ENCODE data around the gene ADTRP. TPM values are rescaled to one million over a fixed set of nuclear protein-coding genes. Genes with fewer than 3 reads are reported as not detected.
A peak's percentile ranks its signal among the peaks of the same experiment; 100 is the strongest.

Gene ADTRP
- total RNA-seq, 1 donor from 2014 or later, result 0.85 TPM

GRCh38 chr6:11772109-11772825 is 6.3 kb downstream of the ADTRP start:
- peak; percentile 70 for DNase-seq

GRCh38 chr6:11771473-11772048 is 7.0 kb downstream of the ADTRP start:
- no peak for DNase-seq

DNA sequence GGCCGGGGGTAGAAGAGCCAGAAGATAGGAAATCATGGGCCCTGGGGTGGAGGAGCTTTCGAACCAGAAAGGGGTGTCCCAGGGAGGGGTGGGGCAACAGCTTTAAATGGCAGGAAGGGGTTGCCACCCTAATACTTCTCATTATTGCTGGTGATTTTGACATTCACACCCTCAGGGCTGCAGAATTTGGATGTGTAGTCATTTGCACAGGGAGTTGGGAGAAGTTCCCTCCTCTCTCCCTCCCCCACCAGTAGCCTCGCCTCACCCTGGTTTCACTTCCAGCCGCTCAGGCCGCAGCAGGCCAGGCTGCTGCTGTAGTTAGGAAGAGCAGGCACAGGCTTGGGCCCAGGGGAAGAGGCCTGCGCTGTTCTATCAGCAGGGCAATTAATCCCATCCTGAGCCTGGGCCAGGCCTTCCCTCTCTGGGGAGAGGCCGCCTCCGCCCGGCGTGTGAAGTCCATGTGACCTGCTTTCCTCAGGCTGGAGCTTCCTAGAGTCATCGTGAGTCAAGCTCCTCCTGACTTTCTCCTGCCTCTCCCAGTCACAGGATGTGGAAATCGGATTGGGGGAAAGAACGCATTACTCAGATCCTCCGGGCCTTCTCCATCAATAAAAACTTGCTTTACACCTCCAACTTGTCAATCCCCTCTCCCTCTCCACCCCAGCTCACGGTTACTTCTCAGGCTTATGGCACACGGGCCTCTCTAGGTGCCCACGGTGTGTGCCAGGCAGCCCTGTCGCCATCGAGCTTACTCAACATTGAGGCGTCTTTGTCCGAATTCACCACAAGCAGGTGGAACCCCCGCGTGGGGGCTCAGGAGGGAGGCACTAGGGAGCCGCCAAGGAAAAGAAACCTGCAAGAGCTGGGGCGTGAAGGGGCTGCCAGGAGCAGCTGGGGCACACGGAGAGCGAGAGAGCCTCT is 7.8 kb downstream of the ADTRP start:
- peak; percentile 99 for DNase-seq

- peak; percentile 25 for DNase-seq
These were observed 8.6 kb downstream of the ADTRP start for GRCh38 chr6:11769811-11770545.

GRCh38 chr6:11769244-11769643 is 9.4 kb downstream of the ADTRP start:
- peak; percentile 51 for DNase-seq

DNA sequence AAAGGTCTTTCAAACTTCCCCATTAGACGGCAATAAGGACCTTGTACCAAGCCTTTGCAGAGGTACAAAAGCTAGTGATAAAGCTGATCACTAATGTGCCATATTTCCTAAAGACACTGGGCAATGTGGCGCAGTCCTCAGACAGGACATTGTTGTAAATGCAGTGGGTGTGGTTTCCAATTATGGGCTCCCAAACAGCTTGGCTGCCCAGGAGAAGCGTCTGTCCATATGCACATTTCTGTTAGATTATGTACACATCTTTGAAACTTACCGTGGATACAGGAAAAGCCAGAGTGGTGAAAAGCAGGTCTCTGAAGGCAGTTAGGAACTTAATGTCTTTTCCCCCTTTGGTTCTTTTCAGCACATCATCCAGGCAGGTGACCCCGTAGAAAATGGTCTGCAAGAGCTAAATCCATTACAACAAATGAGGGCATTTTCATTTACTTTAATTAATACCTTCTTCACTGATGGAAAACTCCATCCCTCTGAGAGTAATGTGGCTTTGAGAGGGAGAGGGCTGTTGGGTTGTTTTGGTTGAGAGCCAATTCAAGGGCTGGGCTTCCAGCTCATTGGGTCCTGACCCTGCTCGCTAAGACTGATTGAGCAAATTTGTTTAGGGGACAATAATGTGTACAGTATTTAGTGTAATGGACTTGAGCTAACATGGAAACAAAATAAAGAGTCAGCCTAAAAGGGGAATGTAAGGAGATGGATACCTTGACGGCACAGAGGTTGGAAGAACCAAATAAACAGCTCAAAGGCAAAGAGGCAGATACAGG is 10.4 kb downstream of the ADTRP start:
- no peak for DNase-seq

DNA sequence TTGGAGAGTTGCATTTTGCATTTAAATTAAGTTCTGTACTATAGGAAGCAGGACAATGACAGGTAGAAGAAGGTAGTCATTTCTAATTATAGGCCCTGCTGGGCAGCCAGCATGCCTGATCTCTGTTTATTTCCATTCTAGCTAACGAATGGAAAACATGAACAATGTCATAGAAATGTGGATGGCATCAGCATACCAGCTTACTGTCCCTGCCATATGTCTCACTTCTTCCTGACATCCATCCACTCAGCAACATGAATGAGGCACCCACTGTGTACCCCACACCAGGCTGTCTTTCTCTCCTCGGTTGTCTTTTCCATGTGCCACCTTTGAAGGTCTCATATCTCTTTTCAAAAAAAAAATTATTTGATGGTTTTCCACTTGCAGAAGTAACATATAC is 11.1 kb downstream of the ADTRP start:
- DNase-seq, result no peak

GRCh38 chr6:11766589-11767450 is 11.8 kb downstream of the ADTRP start:
- peak; percentile 96 for DNase-seq

- DNase-seq, result peak; percentile 35
These were observed 12.6 kb downstream of the ADTRP start for GRCh38 chr6:11766043-11766442.

DNA sequence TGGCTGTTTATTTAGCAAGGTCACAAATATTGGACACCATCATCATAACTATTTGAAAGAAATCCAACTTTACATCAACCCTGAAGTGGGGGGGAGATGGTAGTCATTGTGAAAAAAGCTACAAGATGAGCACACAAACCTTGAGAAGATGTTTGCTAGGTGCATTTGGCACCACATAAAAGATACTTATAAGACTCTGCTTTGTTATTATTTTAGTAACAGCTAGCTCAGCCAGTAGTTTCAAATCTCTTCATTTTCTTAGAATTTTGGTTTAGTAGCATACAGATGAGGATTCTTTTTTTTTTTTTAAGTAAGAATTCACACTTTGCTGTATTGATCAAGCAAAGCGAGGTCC is 14.4 kb downstream of the ADTRP start:
- DNase-seq, result no peak

DNA sequence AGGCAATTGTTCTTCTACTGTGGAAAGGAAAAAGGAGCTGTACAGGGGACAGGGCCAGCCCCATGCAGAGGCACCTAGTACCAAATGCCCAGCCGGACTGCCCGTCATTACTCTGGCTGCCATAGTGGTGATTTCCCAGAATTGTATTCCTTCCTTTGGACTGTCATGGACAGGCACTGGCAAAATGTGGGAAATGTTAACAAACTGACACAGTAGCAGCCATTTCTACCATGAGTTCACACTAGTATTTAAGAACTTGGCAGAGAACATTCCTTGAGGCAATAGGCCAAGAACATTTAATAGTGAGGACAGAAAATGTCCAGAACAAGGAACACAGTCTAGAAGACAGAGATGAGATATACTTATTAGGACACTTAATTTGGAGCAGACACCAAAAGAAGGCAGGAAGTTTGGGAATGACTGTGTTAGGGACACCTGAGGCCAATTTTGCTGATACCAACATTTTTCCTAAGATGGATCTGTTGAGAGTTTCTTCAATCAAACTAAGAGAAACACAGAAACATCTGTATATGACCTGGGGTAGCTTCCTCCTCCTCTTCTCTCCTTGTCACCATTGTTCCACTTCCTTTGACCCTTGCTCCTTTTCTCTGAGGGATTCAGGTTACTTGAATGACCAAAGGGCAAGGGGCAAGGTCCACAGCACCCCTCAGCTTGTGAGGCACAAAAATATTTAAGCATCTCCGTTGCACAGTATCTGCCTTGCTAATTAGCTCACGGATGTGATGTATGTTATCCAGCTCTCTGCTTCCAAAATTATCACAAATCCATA is 14.9 kb downstream of the ADTRP start:
- DNase-seq, result no peak

DNA sequence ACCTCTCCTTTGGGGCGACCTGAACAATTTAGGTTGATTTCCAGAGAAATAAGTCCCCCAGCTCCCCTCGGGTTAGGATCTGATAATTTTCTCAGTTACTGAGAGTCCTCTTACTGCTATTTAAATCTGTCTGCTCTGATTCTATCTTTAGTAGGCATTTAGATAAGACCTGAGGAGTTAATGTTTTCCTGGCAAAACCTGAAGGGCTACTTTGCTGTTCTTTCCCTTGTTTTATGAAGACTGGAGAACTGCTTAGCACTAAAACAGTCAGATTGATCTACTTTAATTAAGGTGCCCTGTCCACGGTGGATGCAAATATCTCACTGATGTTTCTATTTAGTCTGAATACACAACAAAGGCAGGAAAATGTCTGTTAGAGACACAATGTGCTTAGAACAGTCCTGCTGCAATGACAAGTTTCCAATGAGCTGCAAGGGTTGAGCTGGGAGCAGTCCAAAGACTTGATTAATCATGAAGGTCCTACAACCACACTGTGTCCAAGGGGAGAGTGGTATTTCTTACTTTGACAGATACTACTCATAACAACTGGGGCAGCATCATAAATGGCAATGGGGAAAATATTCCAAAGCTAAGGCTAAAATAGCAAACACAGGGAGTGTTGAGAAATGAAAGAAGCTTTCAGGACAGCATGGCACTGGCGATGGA is 15.7 kb downstream of the ADTRP start:
- peak; percentile 60 for DNase-seq

DNA sequence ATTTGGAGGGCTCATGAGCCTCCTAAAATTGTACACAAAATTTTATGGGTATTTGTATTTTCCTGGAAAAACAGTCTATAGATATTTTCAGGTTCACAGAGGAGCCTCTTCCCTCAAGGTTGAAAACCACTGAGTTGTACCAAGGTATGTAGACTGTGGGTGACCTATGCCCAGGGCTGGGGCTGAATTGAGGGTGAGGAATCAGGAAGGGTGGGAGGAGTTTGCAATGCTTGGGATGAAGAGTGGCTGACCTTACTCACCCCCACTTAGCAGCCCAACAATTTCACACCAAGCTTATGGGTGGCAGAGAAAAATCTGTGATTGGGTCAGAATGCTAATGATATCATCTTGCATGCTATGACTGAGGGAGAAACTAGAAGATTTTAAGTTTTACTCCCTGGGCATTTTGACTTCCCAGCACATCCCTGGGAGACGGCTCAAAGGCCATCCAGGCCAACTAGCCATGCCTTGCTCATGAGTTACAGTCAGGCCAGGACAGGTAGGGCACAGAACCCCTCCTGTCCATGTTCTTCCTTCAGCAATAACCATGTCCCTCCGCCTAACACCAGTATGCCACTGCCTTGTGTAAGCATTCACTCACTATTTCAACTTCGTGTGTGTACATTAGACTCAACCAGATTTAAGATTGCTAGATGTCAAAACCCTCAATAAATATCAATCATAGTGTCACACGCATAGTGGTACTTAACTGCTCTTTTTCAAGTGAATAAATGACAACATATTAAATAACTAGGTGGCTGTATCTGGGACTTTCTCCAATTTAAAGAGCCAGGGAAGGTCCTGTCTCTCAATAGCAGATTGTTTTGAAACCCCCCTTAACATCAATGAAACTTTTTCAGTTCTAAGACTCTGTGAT is 16.6 kb downstream of the ADTRP start:
- DNase-seq, result no peak

GRCh38 chr6:11760015-11760473 is 18.6 kb downstream of the ADTRP start:
- no peak for DNase-seq

GRCh38 chr6:11758878-11759277 is 19.7 kb downstream of the ADTRP start:
- DNase-seq, result no peak

DNA sequence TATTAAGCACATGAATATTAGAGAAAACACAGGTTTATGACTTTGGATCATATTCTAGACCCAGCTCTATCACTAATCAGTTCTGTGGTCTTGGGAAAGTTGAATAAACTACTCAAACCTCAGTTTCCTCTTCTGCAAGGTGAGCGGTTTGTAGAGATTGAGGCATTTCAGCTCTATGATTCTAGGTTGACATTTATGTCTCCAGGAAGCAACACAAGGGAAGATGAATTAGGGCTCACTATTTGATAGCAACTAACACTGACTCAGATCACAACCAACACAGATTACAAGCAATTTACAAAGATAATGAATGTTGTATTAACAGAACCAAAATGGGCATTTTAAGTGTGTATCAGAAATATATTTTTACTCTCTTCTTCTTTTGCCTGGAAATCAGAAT is 21.9 kb downstream of the ADTRP start:
- no peak for DNase-seq

- no peak for DNase-seq
These were observed 22.3 kb downstream of the ADTRP start for GRCh38 chr6:11756292-11756691.

DNA sequence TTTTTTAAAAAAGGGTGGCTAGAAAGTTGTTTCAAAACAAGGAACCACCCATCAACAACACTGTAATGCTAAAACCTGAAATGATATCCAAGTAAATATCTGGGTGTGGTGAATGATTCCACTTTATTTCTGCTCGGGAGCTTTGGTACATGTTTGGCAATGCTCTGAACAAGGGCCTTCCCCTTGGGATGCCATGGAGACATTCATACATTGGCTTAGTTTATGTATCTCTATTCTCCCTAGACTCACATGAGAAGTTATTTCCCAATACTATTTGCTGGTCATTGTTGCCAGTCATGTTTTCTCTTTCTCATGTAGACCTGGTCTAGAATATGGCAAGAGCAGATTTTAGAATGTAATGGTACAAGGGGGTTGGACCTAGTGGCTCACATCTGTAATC is 22.9 kb downstream of the ADTRP start:
- no peak for DNase-seq
